ENCODE measurements around the gene AKT1S1. TPM values are rescaled to one million over a fixed set of nuclear protein-coding genes. Genes with fewer than 3 reads are reported as not detected.

The AKT1S1 gene
- total RNA-seq, 1 donor from 2014 or later: 38.6 TPM

GRCh38 chr19:49856574-49857021, 20.6 kb downstream of the AKT1S1 start:
- Mint-ChIP-seq H3K4me3 (peak overlapping the region; percentile 83), H3K9me3 (no peaks in the 10 kb centered on the region), H3K36me3 (ENCODE audit: low read depth) (peaks cover 11% of the 10 kb centered on the region), H3K27me3 (ENCODE audit: low read depth) (peaks cover 33% of the 10 kb centered on the region), H3K27ac (ENCODE audit: unreplicated experiment) (no peak overlapping the region), H3K4me1 (peaks cover 23% of the 10 kb centered on the region)
- no peak for DNase-seq (ENCODE audit: low read depth, low spot score)
- TF ChIP-seq CTCF (conservative IDR thresholded peaks at IDR 0.05): no peak

GRCh38 chr19:49855676-49856573, 21.2 kb downstream of the AKT1S1 start:
- DNase-seq (ENCODE audit: low read depth, low spot score): no peak
- Mint-ChIP-seq H3K9me3 (no peaks in the 10 kb centered on the region), H3K36me3 (ENCODE audit: low read depth) (peaks cover 9% of the 10 kb centered on the region), H3K4me3 (peak overlapping the region; percentile 83), H3K4me1 (peaks cover 20% of the 10 kb centered on the region), H3K27me3 (ENCODE audit: low read depth) (peaks cover 30% of the 10 kb centered on the region), H3K27ac (ENCODE audit: unreplicated experiment) (peak overlapping the region; percentile 78)
- TF ChIP-seq CTCF (conservative IDR thresholded peaks at IDR 0.05): no peak

- H3K27ac Mint-ChIP-seq (ENCODE audit: unreplicated experiment): peak overlapping the region; percentile 75
- H3K4me1 Mint-ChIP-seq: peaks cover 19% of the 10 kb centered on the region
- DNase-seq (ENCODE audit: low read depth, low spot score): no peak
Measured at GRCh38 chr19:49855277-49855675, 21.9 kb downstream of the AKT1S1 start.

GRCh38 chr19:49854378-49855263, 22.5 kb downstream of the AKT1S1 start:
- H3K4me3 Mint-ChIP-seq: peak overlapping the region; percentile 93
- no peak overlapping the region for H3K27ac Mint-ChIP-seq (ENCODE audit: unreplicated experiment)
- no peak for TF ChIP-seq CTCF (conservative IDR thresholded peaks at IDR 0.05)
- H3K27me3 Mint-ChIP-seq (ENCODE audit: low read depth): peaks cover 29% of the 10 kb centered on the region
- H3K36me3 Mint-ChIP-seq (ENCODE audit: low read depth): peaks cover 16% of the 10 kb centered on the region
- H3K9me3 Mint-ChIP-seq: peaks cover 2% of the 10 kb centered on the region
- no peak for DNase-seq (ENCODE audit: low read depth, low spot score)
- peaks cover 26% of the 10 kb centered on the region for H3K4me1 Mint-ChIP-seq

More at GRCh38 chr19:49855277-49855675, 21.9 kb downstream of the AKT1S1 start:
- Mint-ChIP-seq H3K27me3 (ENCODE audit: low read depth) (peaks cover 31% of the 10 kb centered on the region), H3K4me3 (peak overlapping the region; percentile 83), H3K36me3 (ENCODE audit: low read depth) (peaks cover 10% of the 10 kb centered on the region), H3K9me3 (no peaks in the 10 kb centered on the region)
- TF ChIP-seq CTCF (conservative IDR thresholded peaks at IDR 0.05): no peak

- no peak for TF ChIP-seq CTCF (conservative IDR thresholded peaks at IDR 0.05)
- Mint-ChIP-seq H3K27me3 (ENCODE audit: low read depth) (peaks cover 26% of the 10 kb centered on the region), H3K4me1 (peaks cover 26% of the 10 kb centered on the region), H3K9me3 (peaks cover 4% of the 10 kb centered on the region), H3K27ac (ENCODE audit: unreplicated experiment) (peak overlapping the region; percentile 50), H3K36me3 (ENCODE audit: low read depth) (peaks cover 19% of the 10 kb centered on the region), H3K4me3 (peak overlapping the region; percentile 93)
- DNase-seq (ENCODE audit: low read depth, low spot score): no peak
Measured at GRCh38 chr19:49853852-49854377, 23.2 kb downstream of the AKT1S1 start.
